GM21528 (cell line): ENCODE measurements around the gene SCUBE2.

Source experiments
- ATAC-seq: cut with Tn5 transposase; IDR thresholded peaks from one replicate; pipeline ENCODE4 v1.9.1; 2021; ENCODE audit warnings: mild to moderate bottlenecking, moderate library complexity; ENCODE audit not compliant: unreplicated experiment, low FRiP score

The SCUBE2 gene

GRCh38 chr11:8973121-8973520, 118.3 kb downstream of the SCUBE2 start:
- ATAC-seq = no peak

- ATAC-seq = no peak
Observed at GRCh38 chr11:8971924-8972316, 119.5 kb downstream of the SCUBE2 start.

- ATAC-seq = no peak
Observed at GRCh38 chr11:8971196-8971923, 120.0 kb downstream of the SCUBE2 start.
